HG02938 (cell line): ENCODE measurements around the gene SULT4A1.

ENCODE experiments used
- ATAC-seq: cut with Tn5 transposase; IDR thresholded peaks from one replicate; pipeline ENCODE4 v1.9.1; 2021; ENCODE audit warnings: mild to moderate bottlenecking, moderate library complexity; ENCODE audit not compliant: unreplicated experiment

The SULT4A1 gene

GRCh38 chr22:43846966-43847365 is 15.3 kb downstream of the SULT4A1 start:
- no peak for ATAC-seq

- ATAC-seq: no peak
Measured at GRCh38 chr22:43845981-43846380, 16.3 kb downstream of the SULT4A1 start.

GRCh38 chr22:43844560-43845545 is 17.5 kb downstream of the SULT4A1 start:
- no peak for ATAC-seq

GRCh38 chr22:43843783-43844530 is 18.4 kb downstream of the SULT4A1 start:
- ATAC-seq: no peak

GRCh38 chr22:43841742-43842141 is 20.6 kb downstream of the SULT4A1 start:
- ATAC-seq: no peak

- ATAC-seq: no peak
Measured at GRCh38 chr22:43840851-43841250, 21.5 kb downstream of the SULT4A1 start.

GRCh38 chr22:43840431-43840830 is 21.9 kb downstream of the SULT4A1 start:
- ATAC-seq: no peak

GRCh38 chr22:43839781-43840180 is 22.5 kb downstream of the SULT4A1 start:
- no peak for ATAC-seq

- no peak for ATAC-seq
Measured at GRCh38 chr22:43838571-43839307, 23.6 kb downstream of the SULT4A1 start.

- no peak for ATAC-seq
Measured at GRCh38 chr22:43838161-43838560, 24.2 kb downstream of the SULT4A1 start.

GRCh38 chr22:43837666-43838065 is 24.6 kb downstream of the SULT4A1 start:
- ATAC-seq: no peak

- ATAC-seq: no peak
Measured at GRCh38 chr22:43835736-43836135, 26.6 kb downstream of the SULT4A1 start.

- no peak for ATAC-seq
Measured at GRCh38 chr22:43835166-43835565, 27.1 kb downstream of the SULT4A1 start.

- no peak for ATAC-seq
Measured at GRCh38 chr22:43833286-43834240, 28.8 kb downstream of the SULT4A1 start.

GRCh38 chr22:43832393-43833265 is 29.7 kb downstream of the SULT4A1 start:
- no peak for ATAC-seq

- no peak for ATAC-seq
Measured at GRCh38 chr22:43831561-43832392, 30.5 kb downstream of the SULT4A1 start.

GRCh38 chr22:43830931-43831560 is 31.3 kb downstream of the SULT4A1 start:
- no peak for ATAC-seq
